Vagina (tissue), 2 donors: Measurements from ENCODE around the gene SFTPA1.
"Not testable (repeated sequence)": the region's sequence is repeated elsewhere in the genome, so short reads cannot be mapped to it uniquely, and the experiment has no call there.

Experiments
- POLR2AphosphoS5 ChIP-seq, 2 donors: sonication (generic); formaldehyde crosslinking; IDR thresholded peaks; one replicate each; pipeline ENCODE4 v1.9.0; 2017; ENCODE audit warnings: antibody characterized with exemption in 2 of 2, mild to moderate bottlenecking in 2 of 2, low read depth in 1 of 2; ENCODE audit not compliant: insufficient read depth in 1 of 2
- TF ChIP-seq, protein P1 (sequence below), 3 experiments: fragments of 450-650 bp in 2 of 3; fragments of 200-600 bp in 1 of 3; sonication (generic) in 1 of 3; IDR thresholded peaks; one replicate each; pipeline ENCODE4 v1.5.1; 2017 to 2019; ENCODE audit warnings: antibody characterized with exemption in 3 of 3, mild to moderate bottlenecking in 2 of 3, moderate library complexity in 2 of 3

DNA sequence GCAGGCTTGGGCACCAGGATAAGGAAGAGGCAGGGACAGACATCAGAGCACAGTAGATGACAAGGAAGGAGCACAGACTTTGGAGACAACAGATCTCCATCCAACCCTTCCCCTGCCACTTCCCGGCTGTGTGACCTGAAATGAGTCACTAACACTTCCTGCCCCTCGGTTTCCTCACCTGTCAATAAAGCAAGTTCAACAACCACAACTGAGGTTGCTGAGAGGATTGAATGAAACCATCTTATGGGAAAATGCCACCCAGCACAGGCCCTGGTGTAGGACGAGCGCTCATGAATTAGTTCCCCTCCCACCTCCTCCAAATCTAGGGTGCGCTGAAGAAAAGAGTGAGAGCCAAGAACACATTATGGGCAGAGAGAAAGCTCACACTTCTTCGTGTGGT, 27.8 kb upstream of the SFTPA1 start:
- not testable (repeated sequence) for TF ChIP-seq POLR2AphosphoS5 (IDR thresholded peaks at IDR 0.05; ENCODE audit: insufficient read depth in 1 of 2, low read depth in 1 of 2)
- TF ChIP-seq, protein P1, sequence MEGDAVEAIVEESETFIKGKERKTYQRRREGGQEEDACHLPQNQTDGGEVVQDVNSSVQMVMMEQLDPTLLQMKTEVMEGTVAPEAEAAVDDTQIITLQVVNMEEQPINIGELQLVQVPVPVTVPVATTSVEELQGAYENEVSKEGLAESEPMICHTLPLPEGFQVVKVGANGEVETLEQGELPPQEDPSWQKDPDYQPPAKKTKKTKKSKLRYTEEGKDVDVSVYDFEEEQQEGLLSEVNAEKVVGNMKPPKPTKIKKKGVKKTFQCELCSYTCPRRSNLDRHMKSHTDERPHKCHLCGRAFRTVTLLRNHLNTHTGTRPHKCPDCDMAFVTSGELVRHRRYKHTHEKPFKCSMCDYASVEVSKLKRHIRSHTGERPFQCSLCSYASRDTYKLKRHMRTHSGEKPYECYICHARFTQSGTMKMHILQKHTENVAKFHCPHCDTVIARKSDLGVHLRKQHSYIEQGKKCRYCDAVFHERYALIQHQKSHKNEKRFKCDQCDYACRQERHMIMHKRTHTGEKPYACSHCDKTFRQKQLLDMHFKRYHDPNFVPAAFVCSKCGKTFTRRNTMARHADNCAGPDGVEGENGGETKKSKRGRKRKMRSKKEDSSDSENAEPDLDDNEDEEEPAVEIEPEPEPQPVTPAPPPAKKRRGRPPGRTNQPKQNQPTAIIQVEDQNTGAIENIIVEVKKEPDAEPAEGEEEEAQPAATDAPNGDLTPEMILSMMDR (IDR thresholded peaks at IDR 0.05): not testable (repeated sequence)
